Dedifferentiated amniotic fluid mesenchymal stem cell (primary cell): Measurements from ENCODE around the gene TMIGD2.

Source experiments
- DNase-seq: peaks from one replicate; pipeline ENCODE4 v3.0.0-alpha.2; 2016; ENCODE audit errors: extremely low spot score

Gene TMIGD2

DNA sequence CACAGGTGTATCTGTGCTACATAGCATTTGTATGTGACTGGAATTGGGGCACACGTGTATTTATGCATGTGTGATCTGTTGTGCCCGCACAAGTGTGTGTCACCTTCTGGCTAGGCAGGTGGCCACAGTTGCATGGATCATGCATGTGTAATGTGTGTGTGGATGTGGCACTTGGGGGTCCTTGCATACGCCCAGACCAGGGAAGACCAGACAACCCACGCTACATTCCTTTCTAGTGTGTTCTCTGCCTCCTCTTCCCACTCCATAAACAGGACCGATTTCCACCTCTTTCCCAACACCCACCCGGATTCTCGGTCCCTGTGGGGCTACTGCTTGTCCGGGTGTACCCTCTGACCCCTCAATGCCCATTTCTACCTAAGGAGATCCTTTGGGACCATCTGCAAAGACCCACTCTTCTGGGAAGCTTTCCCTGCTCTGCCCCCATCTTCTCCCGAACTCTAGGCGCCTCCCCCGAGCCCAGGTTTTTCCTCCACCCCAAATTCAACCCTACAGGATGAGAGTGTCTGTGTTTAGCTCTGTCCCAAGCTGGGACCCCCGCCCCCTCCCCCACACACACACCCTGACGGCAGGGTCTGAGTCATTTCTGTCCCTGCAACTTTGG is 24.1 kb upstream of the TMIGD2 start:
- no peak for DNase-seq

GRCh38 chr19:4324228-4324627 is 22.0 kb upstream of the TMIGD2 start:
- no peak for DNase-seq

DNA sequence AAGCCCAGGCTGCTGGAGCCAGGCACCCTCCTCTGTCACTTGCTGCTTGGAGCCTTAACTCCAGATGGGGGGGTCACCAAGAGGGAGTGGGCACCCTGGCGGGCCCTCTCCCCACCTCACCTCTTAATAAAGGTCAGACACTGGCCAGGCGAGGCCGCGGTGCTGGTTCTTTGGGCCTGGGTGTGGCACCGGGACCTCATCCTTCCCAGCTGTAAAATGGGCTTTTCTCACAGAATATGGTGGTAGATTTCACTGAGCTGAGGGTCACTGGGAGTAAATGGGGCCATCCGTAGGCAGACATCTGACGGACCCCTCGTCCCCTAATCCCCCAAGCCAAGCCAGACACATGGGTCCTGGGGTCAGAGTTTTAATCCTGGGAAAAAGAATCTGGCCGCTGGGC is 21.5 kb upstream of the TMIGD2 start:
- DNase-seq: no peak

DNA sequence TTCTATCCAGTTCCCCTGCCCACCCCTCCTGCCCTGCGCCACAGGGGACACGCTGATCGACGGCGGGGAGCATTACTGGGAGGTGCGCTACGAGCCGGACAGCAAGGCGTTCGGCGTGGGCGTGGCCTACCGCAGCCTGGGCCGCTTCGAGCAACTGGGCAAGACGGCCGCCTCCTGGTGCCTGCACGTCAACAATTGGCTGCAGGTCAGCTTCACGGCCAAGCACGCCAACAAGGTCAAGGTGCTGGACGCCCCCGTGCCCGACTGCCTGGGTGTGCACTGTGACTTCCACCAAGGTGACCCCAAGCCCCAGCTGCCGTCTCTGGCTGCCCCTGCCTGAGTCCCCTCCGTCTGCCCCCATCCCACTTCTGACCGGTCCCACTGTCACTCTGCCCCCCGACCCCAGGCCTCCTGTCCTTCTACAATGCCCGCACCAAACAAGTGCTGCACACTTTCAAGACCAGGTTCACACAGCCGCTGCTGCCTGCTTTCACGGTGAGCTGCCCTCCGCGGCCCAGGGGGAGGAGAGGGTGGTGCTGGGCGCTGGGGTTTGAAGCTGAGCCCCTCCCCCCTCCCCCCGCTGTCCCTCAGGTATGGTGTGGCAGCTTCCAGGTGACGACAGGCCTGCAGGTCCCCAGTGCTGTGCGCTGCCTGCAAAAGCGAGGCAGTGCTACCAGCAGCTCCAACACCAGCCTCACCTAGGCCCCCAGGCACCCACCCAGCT is 20.9 kb upstream of the TMIGD2 start:
- no peak for DNase-seq

DNA sequence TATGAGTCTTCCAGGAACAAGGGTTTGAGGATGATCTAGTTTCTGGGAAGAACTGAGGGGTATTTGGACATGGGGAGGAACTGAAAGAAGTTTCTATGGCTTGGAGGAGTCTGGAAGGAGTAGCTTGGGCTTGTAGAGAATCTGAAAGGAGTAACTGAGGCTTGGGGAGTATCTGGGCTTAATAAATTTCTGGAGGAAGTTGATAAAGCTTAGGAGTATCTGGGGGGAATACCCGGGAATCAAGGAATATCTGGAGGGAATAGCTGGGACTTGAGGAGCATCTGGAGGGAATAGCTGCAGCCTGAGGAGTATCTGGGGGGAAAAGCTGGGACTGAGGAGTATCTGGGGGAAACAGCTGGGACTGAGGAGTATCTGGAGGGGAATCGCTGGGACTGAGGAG is 18.2 kb upstream of the TMIGD2 start:
- DNase-seq: no peak

- DNase-seq: no peak
These were observed 17.0 kb upstream of the TMIGD2 start for GRCh38 chr19:4319067-4319718.

DNA sequence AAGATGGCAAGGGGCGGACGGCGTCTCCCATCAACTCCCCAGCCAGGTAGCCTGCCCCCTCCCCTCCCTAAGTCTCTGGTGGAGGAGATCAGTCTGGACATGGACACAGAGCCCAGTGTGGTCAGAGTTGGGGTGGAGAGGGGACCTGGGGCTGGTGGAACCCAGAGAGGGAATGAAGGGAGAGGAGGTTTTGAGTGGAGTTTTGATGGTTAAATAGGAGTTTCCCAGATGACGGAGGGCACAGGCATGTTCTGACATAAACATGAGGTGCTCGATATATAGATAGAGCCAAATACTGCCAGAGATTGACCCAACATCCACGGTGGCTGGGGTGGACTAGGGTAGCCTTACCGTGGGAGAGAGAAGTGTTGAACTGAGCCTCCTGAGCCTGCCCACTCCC is 16.3 kb upstream of the TMIGD2 start:
- no peak for DNase-seq

- DNase-seq: no peak
These were observed 14.8 kb upstream of the TMIGD2 start for GRCh38 chr19:4316956-4317355.

DNA sequence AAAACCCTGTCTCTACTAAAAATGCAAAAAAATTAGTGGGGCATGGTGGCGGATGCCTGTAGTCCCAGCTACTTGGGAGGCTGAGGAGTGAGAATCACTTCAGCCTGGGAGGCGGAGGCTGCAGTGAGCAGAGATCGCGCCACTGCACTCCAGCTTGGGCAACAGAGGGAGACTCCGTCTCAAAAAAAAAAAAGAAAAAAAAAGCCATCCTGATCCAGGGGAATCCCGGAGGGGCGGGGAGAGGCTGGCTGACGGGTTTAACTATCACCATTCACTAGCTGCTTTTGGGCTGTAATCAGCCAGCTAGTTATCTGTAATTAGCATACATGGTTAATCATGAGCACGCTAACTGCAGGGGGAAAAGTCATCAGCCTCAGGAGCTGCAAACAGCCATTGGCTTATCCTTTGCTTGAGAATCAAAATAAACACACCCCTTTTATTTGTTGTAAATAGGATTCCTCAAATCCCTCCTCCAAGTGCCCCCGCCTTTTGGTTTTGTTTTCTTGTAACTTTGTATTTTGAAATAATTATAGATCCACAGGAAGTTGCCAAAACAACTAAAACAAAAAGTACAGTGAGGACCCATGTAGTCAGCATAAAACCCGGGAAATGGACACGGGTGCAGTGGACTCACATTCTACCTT is 11.8 kb upstream of the TMIGD2 start:
- DNase-seq: no peak

- no peak for DNase-seq
These were observed 8.3 kb upstream of the TMIGD2 start for GRCh38 chr19:4310247-4311121.

DNA sequence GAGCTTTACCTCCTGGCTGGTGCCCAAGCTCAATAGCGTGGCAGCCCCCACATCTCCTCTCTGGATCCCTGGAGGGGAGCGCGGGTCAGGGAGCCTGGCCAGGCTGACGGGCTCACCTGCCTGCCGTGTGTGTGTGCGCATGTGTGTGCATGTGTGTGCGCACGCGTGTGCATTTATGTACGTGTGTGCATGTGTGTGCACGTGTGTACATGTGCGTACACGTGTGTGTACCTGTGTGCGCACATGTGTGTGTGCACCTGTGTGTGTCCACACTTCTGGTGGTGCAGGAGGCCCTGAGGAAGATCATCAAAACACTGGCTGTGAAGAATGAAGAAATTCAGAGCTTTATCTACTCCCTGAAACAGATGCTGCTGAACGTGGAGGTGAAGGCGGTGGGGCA is 3.5 kb upstream of the TMIGD2 start:
- DNase-seq: no peak

DNA sequence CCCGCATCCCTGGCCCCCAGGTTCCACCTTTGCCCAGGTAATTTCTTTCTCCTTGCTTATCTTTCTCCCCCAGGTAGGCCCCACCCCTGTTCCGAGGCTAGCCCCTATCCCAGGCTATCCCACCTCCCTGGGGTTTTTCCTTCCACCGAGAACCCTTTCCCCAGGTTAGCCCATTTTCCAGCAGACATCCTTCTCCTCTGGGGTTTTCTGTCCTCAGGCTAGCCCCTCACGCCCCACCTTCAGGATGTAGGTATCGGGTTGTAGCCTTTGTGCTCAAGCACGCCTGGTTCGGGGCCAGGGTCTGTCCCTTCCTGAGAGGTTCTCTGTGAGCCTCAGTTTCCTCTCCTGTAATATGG is 3.0 kb upstream of the TMIGD2 start:
- no peak for DNase-seq

DNA sequence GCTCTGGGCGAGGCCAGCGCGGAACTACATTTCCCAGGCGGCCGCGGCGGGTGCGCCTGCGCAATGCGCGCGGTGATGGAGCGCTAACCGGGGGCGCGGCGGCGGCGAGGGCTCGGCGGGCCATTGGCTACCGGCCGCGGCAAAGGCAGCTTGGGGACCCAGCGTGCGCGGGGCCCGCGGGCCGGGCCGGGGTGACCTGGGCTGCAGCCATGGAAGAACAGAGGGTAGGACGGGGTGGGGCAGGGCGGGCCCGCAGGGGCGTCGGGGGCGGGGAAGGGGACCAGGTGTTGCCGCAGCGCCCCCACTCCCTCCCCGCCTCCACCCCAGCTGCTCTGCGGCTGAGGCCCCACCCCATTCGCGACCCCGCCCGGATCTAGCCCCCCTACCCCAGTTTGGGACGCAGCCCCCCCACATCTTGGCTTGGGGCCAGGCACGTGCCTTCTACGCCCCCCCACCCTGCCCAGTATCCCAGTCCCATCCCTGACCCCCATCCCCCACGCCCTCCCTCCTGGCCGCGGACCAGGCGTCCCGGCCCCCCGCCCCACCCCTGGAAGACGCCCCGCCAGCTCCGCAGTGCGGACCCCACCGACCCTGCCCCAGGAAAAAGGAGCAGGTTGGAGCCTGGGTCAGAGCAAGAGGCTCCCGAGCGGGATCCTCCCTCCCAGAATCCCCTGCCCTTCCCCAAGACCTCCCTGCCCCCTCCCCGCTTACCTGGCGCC is 2.5 kb upstream of the TMIGD2 start, which contains the start of gene FSD1:
Gene FSD1, plus strand, starts transcription at position 61 of the 719 bp plus-strand sequence. Its CDS starts 149 bp downstream, at position 210.
- no peak for DNase-seq

DNA sequence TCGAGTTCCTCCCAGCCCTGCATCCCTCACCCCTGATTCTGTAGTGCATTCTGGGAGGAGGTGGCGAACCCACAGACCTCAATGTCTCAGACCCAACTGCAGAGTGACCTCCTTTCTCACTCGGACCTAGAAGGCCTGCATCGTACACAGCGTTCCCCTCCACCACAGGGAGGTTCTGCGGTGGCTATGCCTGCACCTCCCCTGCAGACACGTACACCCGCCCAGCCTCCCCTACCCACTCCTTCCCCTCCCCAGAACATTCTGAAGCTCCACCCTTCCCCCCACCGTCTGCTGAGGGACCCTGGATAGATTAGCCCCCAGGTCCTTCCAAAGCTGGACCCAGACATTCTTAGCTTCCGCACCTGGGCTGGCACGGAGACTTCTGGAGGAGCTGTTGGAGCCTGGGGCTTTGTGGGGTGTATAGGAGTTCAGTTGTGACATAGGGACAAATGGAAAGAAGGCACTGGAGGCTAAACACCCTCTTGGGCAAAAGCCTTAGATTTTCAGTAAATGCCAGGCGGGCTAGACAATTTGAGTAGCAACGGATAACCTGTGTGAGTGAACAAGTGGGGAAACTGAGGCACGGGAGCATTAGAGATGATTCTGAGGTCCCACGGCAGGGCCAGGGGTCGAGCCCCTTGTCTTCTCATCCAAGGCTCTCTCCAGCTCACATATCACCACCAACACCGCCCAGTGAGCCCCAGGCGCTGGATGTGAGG is 1.8 kb upstream of the TMIGD2 start:
- DNase-seq: no peak

- no peak for DNase-seq
These were observed 473 bp downstream of the TMIGD2 start for GRCh38 chr19:4301590-4302242.

DNA sequence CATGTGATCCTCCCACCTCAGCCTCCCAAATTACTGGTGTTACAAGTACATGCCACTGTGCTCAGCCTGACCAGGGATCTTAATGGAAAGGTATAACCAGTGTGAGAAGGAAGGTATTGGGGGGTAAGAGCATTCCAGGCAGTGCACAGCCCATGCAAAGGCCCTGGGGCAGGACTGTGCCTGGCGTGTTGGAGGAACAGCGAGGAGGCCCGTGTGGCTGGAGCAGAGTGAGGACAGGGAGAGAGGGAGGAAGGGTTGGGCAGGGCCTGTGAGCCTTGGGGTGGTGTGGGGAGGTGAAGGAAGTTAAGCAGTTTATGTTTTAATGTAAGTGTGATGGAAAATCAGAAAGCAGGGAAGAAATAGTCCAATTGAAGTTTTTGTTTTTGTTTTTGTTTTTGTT is 1.6 kb downstream of the TMIGD2 start:
- no peak for DNase-seq

- DNase-seq: no peak
These were observed 3.2 kb downstream of the TMIGD2 start for GRCh38 chr19:4298810-4299550.

- DNase-seq: no peak
These were observed 4.0 kb downstream of the TMIGD2 start for GRCh38 chr19:4297901-4298809.
